HCT116 (cell line): ENCODE data around the gene EOMES. TPM values are rescaled to one million over a fixed set of nuclear protein-coding genes. Genes with fewer than 3 reads are reported as not detected.

Experiments
- ATAC-seq: fragments of 200-7000 bp; cut with Tn5 transposase; 2 replicates; pipeline ENCODE4 v1.9.1; 2020; ENCODE audit warnings: mild to moderate bottlenecking, moderate library complexity
- BruUV-seq: library from RNA; stranded (reverse); fragments of 400-500 nt; replicated peaks from 2 replicates; lab custom pipeline; 2021; lab: Mats Ljungman, UMichigan
- CTCF ChIA-PET: fragments of 300-600 bp; sonication (Branson Sonifier 250); formaldehyde crosslinking; loops from one replicate; lab custom pipeline; 2021; ENCODE audit warnings: antibody characterized with exemption; lab: Charles Lee
- POLR2A ChIA-PET: fragments of 300-600, 350-600 bp; sonication (Branson Sonifier 250); formaldehyde crosslinking; loops from one replicate; lab custom pipeline; 2021; ENCODE audit warnings: antibody characterized with exemption; lab: Charles Lee
- RAD21 ChIA-PET, 2 experiments: fragments of 300-600 bp; sonication (Branson Sonifier 250); formaldehyde crosslinking; loops; one replicate each; lab custom pipeline; 2023; ENCODE audit warnings: low total read pairs in 2 of 2; ENCODE audit not compliant: uncharacterized antibody in 2 of 2, unreplicated experiment in 2 of 2, low non-redundant PET in 1 of 2; lab: Charles Lee
- DNase-seq: peaks from one replicate; pipeline ENCODE4 v3.0.0-alpha.2; 2010; ENCODE audit warnings: low read depth, low spot score
- H2AFZ ChIP-seq: fragments of 200-600 bp; shearing (Covaris generic), sonication (generic); 2 replicates; pipeline ENCODE4 v1.6.1; 2017; ENCODE audit warnings: low read depth, mixed run types, mixed read lengths, antibody characterized with exemption, low read length; ENCODE audit not compliant: poor library complexity, severe bottlenecking
- H3K27ac ChIP-seq: 2 replicates; pipeline ENCODE4 v1.5.1; 2012; ENCODE audit warnings: low read depth, low read length
- H3K27me3 ChIP-seq: fragments of 200-600 bp; sonication (generic); 2 replicates; pipeline ENCODE4 v1.6.1; 2016; ENCODE audit warnings: mixed run types, low read length, mixed read lengths; ENCODE audit not compliant: insufficient read depth
- H3K36me3 ChIP-seq, 2 experiments: fragments of 200-500 bp in 1 of 2; fragments of 200-600 bp in 1 of 2; sonication (Bioruptor generic) in 1 of 2; sonication (generic) in 1 of 2; 2 replicates each; pipeline versions ENCODE4 v1.5.1 to v1.6.1; 2014 to 2016; ENCODE audit warnings: low read length in 2 of 2, inconsistent platforms in 1 of 2, mixed read lengths in 1 of 2, mixed run types in 1 of 2; ENCODE audit not compliant: insufficient read depth in 2 of 2, control insufficient read depth in 1 of 2
- H3K4me1 ChIP-seq, 2 experiments: fragments of 200-600 bp in 1 of 2; sonication (generic) in 1 of 2; 2 replicates each; pipeline versions ENCODE4 v1.5.1 to v1.6.1; 2012 to 2017; ENCODE audit warnings: low read length in 2 of 2, inconsistent platforms in 1 of 2, mild to moderate bottlenecking in 1 of 2, mixed read lengths in 1 of 2, mixed run types in 1 of 2, moderate library complexity in 1 of 2; ENCODE audit not compliant: insufficient read depth in 2 of 2, control insufficient read depth in 1 of 2
- H3K4me2 ChIP-seq: fragments of 200-600 bp; sonication (generic); 2 replicates; pipeline ENCODE4 v1.6.1; 2017; ENCODE audit warnings: mixed run types, low read length, mixed read lengths
- H3K4me3 ChIP-seq, 2 experiments: fragments of 200-600 bp in 1 of 2; sonication (generic) in 1 of 2; replicated peaks in 1 of 2; 2 replicates each; pipeline ENCODE4 v1.5.1; 2011 to 2016; ENCODE audit warnings: low read length in 2 of 2, control low read depth in 1 of 2, low read depth in 1 of 2, mild to moderate bottlenecking in 1 of 2, mixed read lengths in 1 of 2, mixed run types in 1 of 2
- H3K79me2 ChIP-seq: fragments of 200-600 bp; sonication (generic); 2 replicates; pipeline ENCODE4 v1.6.1; 2017; ENCODE audit warnings: mild to moderate bottlenecking, mixed run types, low read length, moderate library complexity, mixed read lengths; ENCODE audit not compliant: insufficient read depth
- H3K9ac ChIP-seq: fragments of 200-600 bp; sonication (generic); 2 replicates; pipeline ENCODE4 v1.6.1; 2016; ENCODE audit warnings: low read length, mixed read lengths
- H3K9me2 ChIP-seq: fragments of 200-600 bp; sonication (generic), shearing (Covaris generic); 2 replicates; pipeline ENCODE4 v1.6.1; 2017; ENCODE audit warnings: mixed run types, mild to moderate bottlenecking, moderate library complexity; ENCODE audit not compliant: insufficient read depth
- H3K9me3 ChIP-seq, 2 experiments: fragments of 200-500 bp in 1 of 2; fragments of 200-600 bp in 1 of 2; sonication (Bioruptor generic) in 1 of 2; sonication (generic) in 1 of 2; 2 replicates each; pipeline ENCODE4 v1.6.1; 2014 to 2017; ENCODE audit warnings: low read length in 2 of 2, mixed read lengths in 2 of 2, inconsistent platforms in 1 of 2, low read depth in 1 of 2, mild to moderate bottlenecking in 1 of 2, mixed run types in 1 of 2, moderate library complexity in 1 of 2; ENCODE audit not compliant: control insufficient read depth in 1 of 2, insufficient read depth in 1 of 2
- H4K20me1 ChIP-seq: fragments of 200-600 bp; sonication (generic), shearing (Covaris generic); 2 replicates; pipeline ENCODE4 v1.6.1; 2017; ENCODE audit warnings: mixed run types, mild to moderate bottlenecking, moderate library complexity; ENCODE audit not compliant: insufficient read depth
- EGR1 ChIP-seq: IDR thresholded peaks from 2 replicates; pipeline ENCODE4 v1.6.1; 2012; ENCODE audit warnings: low read depth
- EZH2phosphoT487 ChIP-seq: fragments of 200-600 bp; IDR thresholded peaks from 2 replicates; pipeline ENCODE4 v1.6.1; 2018; ENCODE audit warnings: antibody characterized with exemption, borderline replicate concordance
- TCF7L2 ChIP-seq: IDR thresholded peaks from 2 replicates; pipeline ENCODE4 v1.7.0; 2011; ENCODE audit warnings: borderline replicate concordance, inconsistent platforms; ENCODE audit not compliant: insufficient read depth, insufficient read length; ENCODE audit errors: extremely low read depth
- intact Hi-C: fragments of 100-400 bp; cut with micrococcal nuclease; formaldehyde crosslinking; loops from 2 replicates; pipeline ENCODE4 v1.10.0; 2022
- total RNA-seq: library from RNA; stranded (reverse); gene quantifications from one replicate; pipeline ENCODE4 v1.2.1, GENCODE V29; 2021; ENCODE audit not compliant: unreplicated experiment
- TF ChIP-seq, protein P1 (sequence below): IDR thresholded peaks from 2 replicates; pipeline ENCODE4 v1.6.1; 2011; ENCODE audit warnings: mild to moderate bottlenecking, low read length, moderate library complexity; ENCODE audit not compliant: insufficient replicate concordance; ENCODE audit errors: extremely low read depth
- TF ChIP-seq, protein P2 (sequence below), 3 experiments: fragments of 200-600 bp in 1 of 3; sonication (generic) in 1 of 3; IDR thresholded peaks in 2 of 3; conservative IDR thresholded peaks in 1 of 3; 2 replicates each; pipeline ENCODE4 v1.5.1; 2012 to 2017; ENCODE audit warnings: low read depth in 2 of 3, low read length in 2 of 3, antibody characterized with exemption in 1 of 3, borderline replicate concordance in 1 of 3, control low read depth in 1 of 3, mild to moderate bottlenecking in 1 of 3, mixed read lengths in 1 of 3, mixed run types in 1 of 3, moderate library complexity in 1 of 3; ENCODE audit not compliant: insufficient read depth in 1 of 3

Gene EOMES
- total RNA-seq, 1 experiment from 2014 or later, result 1.4 TPM

DNA sequence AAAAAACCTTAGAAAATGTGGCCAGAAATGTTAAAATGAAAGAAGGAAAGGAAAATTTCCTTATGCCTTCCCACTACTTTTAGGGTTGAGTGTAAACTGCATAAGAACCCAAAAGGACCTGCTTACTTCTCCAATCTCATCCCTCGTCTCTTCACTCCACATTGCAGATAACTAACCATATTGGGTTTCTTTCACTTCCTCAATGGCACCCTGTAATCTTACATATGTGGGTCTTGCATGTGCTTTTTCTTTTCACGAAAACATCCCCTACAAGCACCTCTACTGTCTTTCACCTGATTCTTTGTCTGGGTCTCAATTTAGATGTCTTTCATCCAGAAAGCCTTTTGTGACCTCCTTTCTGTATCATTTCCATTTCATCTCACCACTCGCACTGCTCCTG, 23.1 kb downstream of the EOMES start:
- no peak for ATAC-seq
- BruUV-seq, result no TSS peak

DNA sequence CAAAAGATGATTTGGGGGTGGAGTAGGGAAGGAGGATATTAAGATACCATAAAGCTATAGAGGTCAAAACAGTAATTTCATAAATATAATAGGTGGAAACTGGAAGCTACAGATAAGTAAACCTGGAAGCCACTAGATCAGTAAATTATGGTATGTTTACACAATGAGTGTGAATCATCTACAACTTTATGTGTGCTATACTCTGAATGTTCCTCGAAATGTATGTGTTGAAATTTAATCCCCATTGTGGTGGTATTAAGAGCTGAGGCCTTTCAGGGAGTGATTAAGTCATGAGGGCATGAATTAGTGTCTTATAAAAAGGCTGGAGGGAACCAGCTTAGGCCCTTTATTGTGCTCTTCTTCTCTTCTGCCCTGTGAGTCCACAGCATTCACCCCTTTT, 25.2 kb downstream of the EOMES start:
- Histone ChIP-seq H3K27me3 (no peaks in the 10 kb centered on the region), H3K36me3 (no peaks in the 10 kb centered on the region), H3K27ac (no peak overlapping the region), H3K4me3 (no peak overlapping the region), H3K9me3 (no peaks in the 10 kb centered on the region), H3K4me1 (no peaks in the 10 kb centered on the region), H3K9me2 (no peaks in the 10 kb centered on the region), H3K79me2 (no peaks in the 10 kb centered on the region), H3K9ac (no peak overlapping the region), H4K20me1 (no peaks in the 10 kb centered on the region), H3K4me2 (no peak overlapping the region), H2AFZ (peak overlapping the region; percentile 30)
- ChIA-PET POLR2A (no interaction called here), RAD21 (no interaction called here), CTCF (interaction anchor here (1.4 to 1.8 kb wide), 2 partner anchors 15 to 16 kb away, joined by 3 to 8 read pairs; no protein-coding TSS in a partner anchor)
- ATAC-seq (no peak), DNase-seq (no peak)
- TF ChIP-seq TCF7L2 (no peak), EZH2phosphoT487 (no peak), EGR1 (no peak)
- TF ChIP-seq, protein P1, sequence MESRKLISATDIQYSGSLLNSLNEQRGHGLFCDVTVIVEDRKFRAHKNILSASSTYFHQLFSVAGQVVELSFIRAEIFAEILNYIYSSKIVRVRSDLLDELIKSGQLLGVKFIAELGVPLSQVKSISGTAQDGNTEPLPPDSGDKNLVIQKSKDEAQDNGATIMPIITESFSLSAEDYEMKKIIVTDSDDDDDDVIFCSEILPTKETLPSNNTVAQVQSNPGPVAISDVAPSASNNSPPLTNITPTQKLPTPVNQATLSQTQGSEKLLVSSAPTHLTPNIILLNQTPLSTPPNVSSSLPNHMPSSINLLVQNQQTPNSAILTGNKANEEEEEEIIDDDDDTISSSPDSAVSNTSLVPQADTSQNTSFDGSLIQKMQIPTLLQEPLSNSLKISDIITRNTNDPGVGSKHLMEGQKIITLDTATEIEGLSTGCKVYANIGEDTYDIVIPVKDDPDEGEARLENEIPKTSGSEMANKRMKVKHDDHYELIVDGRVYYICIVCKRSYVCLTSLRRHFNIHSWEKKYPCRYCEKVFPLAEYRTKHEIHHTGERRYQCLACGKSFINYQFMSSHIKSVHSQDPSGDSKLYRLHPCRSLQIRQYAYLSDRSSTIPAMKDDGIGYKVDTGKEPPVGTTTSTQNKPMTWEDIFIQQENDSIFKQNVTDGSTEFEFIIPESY, result no peak
- intact Hi-C loops, result no loop called here
- BruUV-seq, result no TSS peak

More for the DNA sequence above, 23.1 kb downstream of the EOMES start:
- Histone ChIP-seq H3K36me3 (no peaks in the 10 kb centered on the region), H2AFZ (no peak overlapping the region), H3K4me2 (no peak overlapping the region), H3K79me2 (no peaks in the 10 kb centered on the region), H3K9me3 (no peaks in the 10 kb centered on the region), H4K20me1 (no peaks in the 10 kb centered on the region), H3K9ac (no peak overlapping the region), H3K27me3 (no peaks in the 10 kb centered on the region), H3K27ac (no peak overlapping the region), H3K4me1 (no peaks in the 10 kb centered on the region), H3K4me3 (no peak overlapping the region), H3K9me2 (no peaks in the 10 kb centered on the region)
- DNase-seq, result no peak
- ChIA-PET RAD21 (no interaction called here), CTCF (no interaction called here), POLR2A (no interaction called here)
- intact Hi-C loops, result no loop called here
- TF ChIP-seq, protein P2, sequence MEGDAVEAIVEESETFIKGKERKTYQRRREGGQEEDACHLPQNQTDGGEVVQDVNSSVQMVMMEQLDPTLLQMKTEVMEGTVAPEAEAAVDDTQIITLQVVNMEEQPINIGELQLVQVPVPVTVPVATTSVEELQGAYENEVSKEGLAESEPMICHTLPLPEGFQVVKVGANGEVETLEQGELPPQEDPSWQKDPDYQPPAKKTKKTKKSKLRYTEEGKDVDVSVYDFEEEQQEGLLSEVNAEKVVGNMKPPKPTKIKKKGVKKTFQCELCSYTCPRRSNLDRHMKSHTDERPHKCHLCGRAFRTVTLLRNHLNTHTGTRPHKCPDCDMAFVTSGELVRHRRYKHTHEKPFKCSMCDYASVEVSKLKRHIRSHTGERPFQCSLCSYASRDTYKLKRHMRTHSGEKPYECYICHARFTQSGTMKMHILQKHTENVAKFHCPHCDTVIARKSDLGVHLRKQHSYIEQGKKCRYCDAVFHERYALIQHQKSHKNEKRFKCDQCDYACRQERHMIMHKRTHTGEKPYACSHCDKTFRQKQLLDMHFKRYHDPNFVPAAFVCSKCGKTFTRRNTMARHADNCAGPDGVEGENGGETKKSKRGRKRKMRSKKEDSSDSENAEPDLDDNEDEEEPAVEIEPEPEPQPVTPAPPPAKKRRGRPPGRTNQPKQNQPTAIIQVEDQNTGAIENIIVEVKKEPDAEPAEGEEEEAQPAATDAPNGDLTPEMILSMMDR (IDR thresholded peaks at IDR 0.05 in 2 of 3, conservative IDR thresholded peaks at IDR 0.05 in 1 of 3; ENCODE audit: borderline replicate concordance in 1 of 3, insufficient read depth in 1 of 3, low read depth in 2 of 3, low read length in 2 of 3), result no peak
